Smooth muscle cell of trachea (primary cell): Measurements from ENCODE around the gene ERO1B. TPM values are rescaled to one million over a fixed set of nuclear protein-coding genes. Genes with fewer than 3 reads are reported as not detected.

ENCODE experiments used
- total RNA-seq: library from RNA; depleted of rRNA; stranded (reverse); fragments of >200 nt; gene quantifications from 2 replicates; pipeline ENCODE4 v1.2.1, GENCODE V29; 2014

The ERO1B gene, protein sequence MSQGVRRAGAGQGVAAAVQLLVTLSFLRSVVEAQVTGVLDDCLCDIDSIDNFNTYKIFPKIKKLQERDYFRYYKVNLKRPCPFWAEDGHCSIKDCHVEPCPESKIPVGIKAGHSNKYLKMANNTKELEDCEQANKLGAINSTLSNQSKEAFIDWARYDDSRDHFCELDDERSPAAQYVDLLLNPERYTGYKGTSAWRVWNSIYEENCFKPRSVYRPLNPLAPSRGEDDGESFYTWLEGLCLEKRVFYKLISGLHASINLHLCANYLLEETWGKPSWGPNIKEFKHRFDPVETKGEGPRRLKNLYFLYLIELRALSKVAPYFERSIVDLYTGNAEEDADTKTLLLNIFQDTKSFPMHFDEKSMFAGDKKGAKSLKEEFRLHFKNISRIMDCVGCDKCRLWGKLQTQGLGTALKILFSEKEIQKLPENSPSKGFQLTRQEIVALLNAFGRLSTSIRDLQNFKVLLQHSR
- total RNA-seq, result 1.6 and 2.5 TPM in 2 replicates

DNA sequence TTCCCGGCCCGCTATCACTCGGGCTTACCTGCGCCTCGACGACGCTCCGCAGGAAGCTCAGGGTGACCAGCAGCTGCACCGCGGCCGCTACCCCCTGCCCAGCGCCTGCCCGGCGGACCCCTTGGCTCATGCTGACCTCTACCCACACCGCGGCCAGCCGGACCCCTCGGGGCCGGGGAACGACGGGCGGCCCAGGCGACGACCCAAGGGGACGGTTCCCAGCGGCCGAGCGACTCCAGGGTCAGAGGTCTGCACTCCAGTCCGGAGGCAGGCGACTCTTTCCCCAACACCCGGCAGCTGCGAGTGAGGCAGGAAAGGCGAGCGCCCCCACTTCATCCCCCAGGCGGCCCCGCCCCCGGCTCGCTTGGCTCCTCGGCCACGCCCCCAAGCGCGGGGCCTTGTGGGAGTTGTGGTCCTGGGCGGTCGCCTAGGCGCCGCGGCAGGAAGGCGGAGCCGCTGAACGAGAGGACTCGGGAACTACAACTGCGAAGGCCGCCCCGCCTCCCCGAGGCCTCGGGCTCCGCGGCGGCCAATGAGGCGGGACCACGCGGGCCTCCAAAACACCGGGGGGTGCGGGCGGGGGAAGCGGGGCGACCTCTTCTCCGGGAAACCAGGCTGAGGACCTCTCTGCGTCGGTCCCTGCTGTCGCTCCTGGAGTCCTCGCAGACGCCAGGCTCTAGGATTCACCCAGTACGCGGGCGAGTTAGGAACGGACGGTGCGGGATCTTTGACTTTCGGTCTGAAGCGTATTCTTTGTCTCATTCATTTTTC lies at the start of gene ERO1B:
ERO1B (minus strand) TSS at position 305 of the 771 bp plus-strand sequence; CDS start at position 130, 175 bp downstream.

Other genes with a start within 250 kb of the ERO1B start
- 48.3 and 54.7 TPM in 2 replicates for gene NID1, start 216.9 kb downstream of the ERO1B start, total RNA-seq
- 7.4 and 17.9 TPM in 2 replicates for gene GPR137B, start 139.4 kb downstream of the ERO1B start, total RNA-seq
- under 0.01 TPM in 1 of 2 replicates, not detected in the other for gene EDARADD, start 112.3 kb upstream of the ERO1B start, total RNA-seq
- 65.5 and 66.2 TPM in 2 replicates for gene LGALS8, start 242.0 kb upstream of the ERO1B start, total RNA-seq